B cell (primary cell): ENCODE measurements around the gene JMJD1C. TPM values are rescaled to one million over a fixed set of nuclear protein-coding genes. Genes with fewer than 3 reads are reported as not detected.

ENCODE experiments used
- ATAC-seq: fragments of 200-7000 bp; cut with Tn5 transposase; one replicate; pipeline ENCODE4 v1.10.0; 2021; ENCODE audit warnings: low read depth, mild to moderate bottlenecking, moderate number of reproducible peaks, moderate library complexity
- CTCF ChIA-PET: fragments of 350-600 bp; sonication (Branson Sonifier 250); formaldehyde crosslinking; loops from one replicate; lab custom pipeline; 2021; ENCODE audit warnings: antibody characterized with exemption, inconsistent platforms; lab: Charles Lee
- POLR2A ChIA-PET: fragments of 350-600 bp; sonication (Branson Sonifier 250); formaldehyde crosslinking; loops from one replicate; lab custom pipeline; 2021; ENCODE audit warnings: antibody characterized with exemption; lab: Charles Lee
- DNase-seq: peaks from one replicate; pipeline ENCODE4 v3.0.0; 2013
- H2AFZ ChIP-seq: 2 replicates; pipeline ENCODE4 v1.6.1; 2012; ENCODE audit warnings: mild to moderate bottlenecking, low read depth, low read length; ENCODE audit not compliant: insufficient read depth, poor library complexity, severe bottlenecking
- H3K27ac ChIP-seq, 2 donors: 1 replicate in 1 of 2; 2 replicates in 1 of 2; pipeline ENCODE4 v1.5.1; 2012 to 2013; ENCODE audit warnings: low read length in 2 of 2, mild to moderate bottlenecking in 2 of 2, moderate library complexity in 1 of 2
- H3K27me3 ChIP-seq, 4 experiments: fragments of 200-600 bp in 1 of 4; sonication (generic) in 1 of 4; replicated peaks in 1 of 4; 1 replicate in 2 of 4; 2 replicates in 2 of 4; pipeline versions ENCODE4 v1.6.1 to v1.7.0; 2013 to 2016; ENCODE audit warnings: low read length in 3 of 4, mild to moderate bottlenecking in 2 of 4, mixed read lengths in 1 of 4, moderate library complexity in 1 of 4; ENCODE audit not compliant: insufficient read depth in 4 of 4, control insufficient read depth in 3 of 4; ENCODE audit errors: control extremely low read depth in 1 of 4
- H3K36me3 ChIP-seq, 2 experiments: replicated peaks in 1 of 2; 1 replicate in 1 of 2; 2 replicates in 1 of 2; pipeline versions ENCODE4 v1.6.1 to v1.7.1; 2013; ENCODE audit warnings: low read length in 1 of 2; ENCODE audit not compliant: insufficient read depth in 2 of 2, control insufficient read depth in 1 of 2; ENCODE audit errors: control extremely low read depth in 1 of 2, extremely low read depth in 1 of 2
- H3K4me1 ChIP-seq, 2 donors: fragments of 200-600 bp in 1 of 2; sonication (generic) in 1 of 2; 1 replicate in 1 of 2; 2 replicates in 1 of 2; pipeline versions ENCODE4 v1.5.1 to v1.6.1; 2013 to 2017; ENCODE audit warnings: low read length in 2 of 2; ENCODE audit not compliant: control insufficient read depth in 2 of 2, insufficient read depth in 2 of 2
- H3K4me2 ChIP-seq: replicated peaks from 2 replicates; pipeline ENCODE3; 2012; ENCODE audit warnings: mild to moderate bottlenecking, low read depth, low read length; ENCODE audit not compliant: poor library complexity, severe bottlenecking
- H3K4me3 ChIP-seq, 5 experiments: fragments of 200-600 bp in 1 of 5; sonication (generic) in 1 of 5; 1 replicate in 3 of 5; 2 replicates in 2 of 5; pipeline versions ENCODE4 v1.5.1 to v1.7.0; 2011 to 2016; ENCODE audit warnings: low read length in 4 of 5, mild to moderate bottlenecking in 4 of 5, low read depth in 2 of 5, control low read depth in 1 of 5, moderate library complexity in 1 of 5; ENCODE audit not compliant: insufficient read depth in 1 of 5; ENCODE audit errors: control extremely low read depth in 1 of 5, extremely low read depth in 1 of 5
- H3K79me2 ChIP-seq: fragments of 200-600 bp; sonication (generic); one replicate; pipeline ENCODE4 v1.6.0; 2016; ENCODE audit warnings: low read length; ENCODE audit not compliant: control insufficient read depth, insufficient read depth
- H3K9ac ChIP-seq: fragments of 200-600 bp; sonication (generic); 2 replicates; pipeline ENCODE4 v1.6.1; 2017; ENCODE audit warnings: mild to moderate bottlenecking, low read length, moderate library complexity
- H3K9me3 ChIP-seq, 3 donors: one replicate each; pipeline versions ENCODE4 v1.6.1 to v1.7.1; 2013; ENCODE audit warnings: low read length in 2 of 3; ENCODE audit not compliant: control insufficient read depth in 2 of 3, insufficient read depth in 1 of 3; ENCODE audit errors: control extremely low read depth in 1 of 3
- H4K20me1 ChIP-seq: 2 replicates; pipeline ENCODE4 v1.6.0; 2012; ENCODE audit warnings: mild to moderate bottlenecking, low read length; ENCODE audit not compliant: insufficient read depth, control insufficient read depth, poor library complexity, severe bottlenecking
- H3K27ac Mint-ChIP-seq: one replicate; pipeline ENCODE4 v1.8.0; 2021; ENCODE audit warnings: mixed read lengths
- H3K27me3 Mint-ChIP-seq: one replicate; pipeline ENCODE4 v1.8.0; 2021; ENCODE audit warnings: mixed read lengths
- H3K4me1 Mint-ChIP-seq: one replicate; pipeline ENCODE4 v1.8.0; 2021; ENCODE audit warnings: mixed read lengths
- H3K4me3 Mint-ChIP-seq: one replicate; pipeline ENCODE4 v1.8.0; 2021; ENCODE audit warnings: mixed read lengths
- H3K9me3 Mint-ChIP-seq: one replicate; pipeline ENCODE4 v1.8.0; 2022; ENCODE audit warnings: mixed read lengths; ENCODE audit not compliant: insufficient read depth
- EZH2 ChIP-seq: IDR thresholded peaks from 2 replicates; pipeline ENCODE4 v1.6.1; 2012; ENCODE audit warnings: borderline replicate concordance, low read depth, mild to moderate bottlenecking, moderate library complexity, low read length; ENCODE audit not compliant: insufficient read depth, poor library complexity, severe bottlenecking
- WGBS: methylation state at CpG from one replicate; pipeline ENCODE4 v1.1.5; 2013; ENCODE audit warnings: missing lambda C conversion rate; ENCODE audit not compliant: insufficient coverage; 5-methylcytosine and 5-hydroxymethylcytosine counted together
- intact Hi-C: fragments of 100-400 bp; cut with micrococcal nuclease; formaldehyde crosslinking; loops from one replicate; pipeline ENCODE4 v1.10.0; 2022
- polyA plus RNA-seq: library from polyadenylated mRNA; depleted of rRNA; stranded (reverse); fragments of >200 nt; gene quantifications from 2 replicates; pipeline ENCODE4 v1.2.3, GENCODE V29; 2012
- total RNA-seq, 2 donors: library from RNA; stranded (reverse); fragments of 120-200 nt in 1 of 2; gene quantifications; 1 replicate in 1 of 2; 2 replicates in 1 of 2; pipeline versions ENCODE4 v1.2.3 to v1.2.4, GENCODE V29; 2013 to 2022
- TF ChIP-seq, protein P1 (sequence below): fragments of 200-600 bp; IDR thresholded peaks from one replicate; pipeline ENCODE4 v1.8.0; 2022; ENCODE audit warnings: antibody characterized with exemption, mild to moderate bottlenecking

The JMJD1C gene
- total and polyA plus RNA-seq, 2 donors (not counting 1 experiment from before 2014, with no cell fraction given), result 81.8 to 235 TPM

DNA sequence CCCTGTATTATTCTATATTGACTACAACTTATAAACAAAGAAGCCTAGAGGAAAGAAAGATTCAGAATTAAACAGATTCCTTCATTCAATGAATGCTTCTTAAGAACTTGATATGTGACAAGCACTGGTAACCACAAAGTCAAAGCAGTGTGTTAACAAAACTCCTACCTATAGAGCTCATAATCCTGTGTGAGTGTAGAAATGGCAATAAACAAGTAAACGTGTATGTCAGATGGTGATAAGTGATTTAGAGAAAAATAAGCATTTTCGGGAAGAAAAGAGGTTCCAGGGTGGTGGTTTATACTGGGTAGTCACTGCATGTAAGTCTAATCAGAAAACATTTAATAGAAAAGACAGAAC is 141.3 kb downstream of the JMJD1C start:
- CTCF ChIA-PET, result interaction anchor here (1.4 to 2.4 kb wide), 2 partner anchors 12 to 395 kb away, joined by 4 to 6 read pairs; no protein-coding TSS in a partner anchor
- Histone ChIP-seq H3K9me3 (no peaks in the 10 kb centered on the region), H3K4me2 (no peak overlapping the region), H3K27ac (no peak overlapping the region), H3K36me3 (no peaks in the 10 kb centered on the region), H2AFZ (no peak overlapping the region), H3K27me3 (no peaks in the 10 kb centered on the region), H3K9ac (no peak overlapping the region), H4K20me1 (peaks cover 4% of the 10 kb centered on the region), H3K4me1 (no peaks in the 10 kb centered on the region), H3K79me2 (peaks cover 4% of the 10 kb centered on the region), H3K4me3 (no peak overlapping the region)
- Mint-ChIP-seq H3K4me3 (no peak overlapping the region), H3K27me3 (no peaks in the 10 kb centered on the region), H3K4me1 (no peaks in the 10 kb centered on the region), H3K9me3 (no peaks in the 10 kb centered on the region), H3K27ac (no peak overlapping the region)
- no peak for TF ChIP-seq EZH2
- intact Hi-C loops, result no loop called here
- WGBS, result no CpG with 5 or more reads among the region's 2 CpGs
- ATAC-seq (no peak), DNase-seq (no peak)
- POLR2A ChIA-PET, result interaction anchor here (0.6 kb wide), 1 partner anchor 251 kb away, joined by 3 read pairs; no protein-coding TSS in a partner anchor

DNA sequence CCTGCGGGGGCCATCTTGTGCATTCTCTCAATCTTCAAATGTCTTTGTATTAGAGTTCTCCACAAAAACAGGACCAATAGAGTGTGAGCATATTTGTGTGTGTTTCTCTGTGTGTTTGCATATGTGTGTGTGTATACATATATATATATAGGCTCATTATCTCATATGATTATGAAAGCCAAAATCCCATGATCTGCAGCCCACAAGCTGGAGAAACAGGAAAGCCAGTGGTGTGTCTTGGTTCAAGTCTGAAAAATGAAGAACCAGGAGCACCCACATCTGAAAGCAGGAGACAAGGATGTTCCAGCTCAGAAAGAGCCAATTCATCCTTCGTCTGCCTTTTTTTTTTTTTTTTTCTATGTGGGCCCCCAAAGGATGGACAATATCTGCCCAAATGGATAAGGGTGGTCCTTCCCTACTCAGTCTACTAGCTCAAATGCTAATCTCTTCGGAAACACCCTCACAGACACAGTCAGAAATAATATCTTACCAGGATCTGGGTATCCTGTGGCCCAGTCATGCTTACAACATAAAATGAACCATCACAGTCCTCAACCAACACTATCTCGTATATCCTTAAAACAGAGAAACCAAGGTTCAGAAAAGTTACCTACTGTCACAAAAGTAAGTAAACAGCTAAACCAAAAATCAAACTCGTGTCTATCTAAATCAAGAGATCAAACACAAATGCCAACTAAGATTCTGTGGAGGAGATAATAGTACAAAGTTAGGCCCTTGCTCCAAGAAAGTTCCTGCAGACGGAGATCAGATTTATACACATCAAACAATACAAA is 141.9 kb downstream of the JMJD1C start:
- ATAC-seq (no peak), DNase-seq (no peak)
- H3K27ac Mint-ChIP-seq, result no peak overlapping the region
- H3K4me1 Mint-ChIP-seq, result no peaks in the 10 kb centered on the region
- Histone ChIP-seq H3K4me3 (no peak overlapping the region), H3K4me2 (no peak overlapping the region), H3K4me1 (no peaks in the 10 kb centered on the region), H3K9me3 (no peaks in the 10 kb centered on the region), H3K36me3 (no peaks in the 10 kb centered on the region), H3K27ac (no peak overlapping the region), H3K9ac (no peak overlapping the region), H2AFZ (no peak overlapping the region), H3K27me3 (no peaks in the 10 kb centered on the region), H3K79me2 (peaks cover 4% of the 10 kb centered on the region), H4K20me1 (peaks cover 4% of the 10 kb centered on the region)
- H3K4me3 Mint-ChIP-seq, result no peak overlapping the region
- H3K9me3 Mint-ChIP-seq, result no peaks in the 10 kb centered on the region
- TF ChIP-seq, protein P1, sequence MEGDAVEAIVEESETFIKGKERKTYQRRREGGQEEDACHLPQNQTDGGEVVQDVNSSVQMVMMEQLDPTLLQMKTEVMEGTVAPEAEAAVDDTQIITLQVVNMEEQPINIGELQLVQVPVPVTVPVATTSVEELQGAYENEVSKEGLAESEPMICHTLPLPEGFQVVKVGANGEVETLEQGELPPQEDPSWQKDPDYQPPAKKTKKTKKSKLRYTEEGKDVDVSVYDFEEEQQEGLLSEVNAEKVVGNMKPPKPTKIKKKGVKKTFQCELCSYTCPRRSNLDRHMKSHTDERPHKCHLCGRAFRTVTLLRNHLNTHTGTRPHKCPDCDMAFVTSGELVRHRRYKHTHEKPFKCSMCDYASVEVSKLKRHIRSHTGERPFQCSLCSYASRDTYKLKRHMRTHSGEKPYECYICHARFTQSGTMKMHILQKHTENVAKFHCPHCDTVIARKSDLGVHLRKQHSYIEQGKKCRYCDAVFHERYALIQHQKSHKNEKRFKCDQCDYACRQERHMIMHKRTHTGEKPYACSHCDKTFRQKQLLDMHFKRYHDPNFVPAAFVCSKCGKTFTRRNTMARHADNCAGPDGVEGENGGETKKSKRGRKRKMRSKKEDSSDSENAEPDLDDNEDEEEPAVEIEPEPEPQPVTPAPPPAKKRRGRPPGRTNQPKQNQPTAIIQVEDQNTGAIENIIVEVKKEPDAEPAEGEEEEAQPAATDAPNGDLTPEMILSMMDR, result no peak
- no peak for TF ChIP-seq EZH2
- ChIA-PET POLR2A (interaction anchor here (0.6 kb wide), 1 partner anchor 251 kb away, joined by 3 read pairs; no protein-coding TSS in a partner anchor), CTCF (interaction anchor here (1.4 to 2.4 kb wide), 2 partner anchors 12 to 396 kb away, joined by 4 to 6 read pairs; no protein-coding TSS in a partner anchor)
- H3K27me3 Mint-ChIP-seq, result no peaks in the 10 kb centered on the region
- 100% methylated on average over 4 of the region's 6 CpGs for WGBS
- intact Hi-C loops, result no loop called here
